Activated CD4-positive, alpha-beta T cell treated with anti-CD3 and anti-CD28 coated beads for 1 hour (primary cell): Measurements from ENCODE around the gene ABCC5.
"Not testable (repeated sequence)": the region's sequence is repeated elsewhere in the genome, so short reads cannot be mapped to it uniquely, and the experiment has no call there.

Source experiments
- DNase-seq: peaks from one replicate; pipeline ENCODE4 v3.0.0-alpha.2; 2020

Gene ABCC5

GRCh38 chr3:184015381-184016019 lies 2.2 kb downstream of the ABCC5 start:
- DNase-seq, result no peak

DNA sequence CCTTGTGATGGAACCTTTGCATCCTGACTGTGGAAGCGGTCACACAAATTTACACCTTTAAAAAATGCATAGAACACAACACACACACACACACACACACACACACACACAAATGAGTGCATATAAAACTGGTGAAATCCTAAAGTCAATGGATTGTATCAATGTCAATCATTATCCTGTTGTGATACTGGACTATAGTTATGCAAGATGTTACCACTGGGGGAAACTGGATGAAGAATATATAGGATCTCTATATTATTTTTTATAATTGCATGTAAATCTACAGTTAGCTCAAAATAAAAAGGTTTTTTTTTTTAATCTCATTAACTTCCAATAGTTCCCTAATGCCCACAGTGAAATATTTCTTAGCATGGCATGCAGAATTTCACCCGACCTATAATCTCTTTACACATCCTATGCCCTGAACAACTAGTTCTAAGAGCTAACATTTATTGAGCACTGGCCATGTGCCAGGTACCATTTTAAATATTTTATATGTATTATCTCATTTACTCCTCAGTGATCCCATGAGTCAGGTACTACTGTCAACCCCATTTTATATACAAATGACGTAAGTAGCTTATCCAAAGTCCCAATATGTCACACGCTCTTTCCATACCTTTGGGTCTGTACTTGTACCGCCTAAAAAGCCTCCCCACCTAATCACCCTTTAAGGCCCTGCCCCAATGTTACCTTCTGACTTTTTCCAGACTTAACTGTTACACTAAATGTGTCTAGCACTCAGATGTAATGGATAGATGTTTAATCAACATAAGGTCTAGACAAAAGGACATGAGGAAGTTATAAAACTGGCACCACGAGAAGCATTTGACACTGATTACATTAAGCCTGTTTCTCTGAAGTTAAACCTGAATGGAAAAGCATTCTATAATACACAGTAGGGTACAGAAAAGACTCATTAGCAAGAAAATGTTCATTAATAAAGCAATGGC lies 5.5 kb downstream of the ABCC5 start:
- DNase-seq, result no peak

GRCh38 chr3:184011230-184011876 lies 6.3 kb downstream of the ABCC5 start:
- no peak for DNase-seq

GRCh38 chr3:184008161-184008560 lies 9.5 kb downstream of the ABCC5 start:
- no peak for DNase-seq

DNA sequence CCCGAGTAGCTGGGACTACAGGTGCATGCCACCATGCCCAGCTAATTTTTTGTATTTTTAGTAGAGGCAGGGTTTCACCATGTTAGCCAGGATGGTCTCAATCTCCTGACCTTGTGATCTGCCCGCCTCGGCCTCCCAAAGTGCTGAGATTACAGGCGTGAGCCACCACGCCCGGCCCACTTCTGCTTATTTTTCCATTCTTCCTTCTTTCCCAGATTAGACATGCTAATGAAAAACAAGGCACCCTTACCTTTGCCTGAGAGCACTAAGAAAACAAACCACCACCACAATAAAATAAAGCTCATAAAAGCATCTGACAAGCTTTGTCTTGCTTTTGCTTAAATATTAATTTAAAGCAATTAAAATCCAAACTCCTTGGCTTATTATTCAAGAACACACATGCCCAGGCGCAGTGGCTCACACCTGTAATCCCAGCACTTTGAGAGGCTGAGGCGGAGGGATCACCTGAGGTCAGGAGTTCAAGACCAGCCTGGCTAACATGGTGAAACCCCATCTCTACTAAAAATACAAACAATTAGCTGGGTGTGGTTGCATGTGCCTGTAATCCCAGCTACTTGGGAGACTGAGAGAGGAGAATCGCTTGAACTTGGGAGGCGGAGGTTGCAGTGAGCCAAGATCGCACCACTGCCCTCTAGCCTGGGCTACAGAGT lies 10.4 kb downstream of the ABCC5 start:
- DNase-seq, result not testable (repeated sequence)

GRCh38 chr3:184005941-184006507 lies 11.7 kb downstream of the ABCC5 start:
- DNase-seq, result no peak

DNA sequence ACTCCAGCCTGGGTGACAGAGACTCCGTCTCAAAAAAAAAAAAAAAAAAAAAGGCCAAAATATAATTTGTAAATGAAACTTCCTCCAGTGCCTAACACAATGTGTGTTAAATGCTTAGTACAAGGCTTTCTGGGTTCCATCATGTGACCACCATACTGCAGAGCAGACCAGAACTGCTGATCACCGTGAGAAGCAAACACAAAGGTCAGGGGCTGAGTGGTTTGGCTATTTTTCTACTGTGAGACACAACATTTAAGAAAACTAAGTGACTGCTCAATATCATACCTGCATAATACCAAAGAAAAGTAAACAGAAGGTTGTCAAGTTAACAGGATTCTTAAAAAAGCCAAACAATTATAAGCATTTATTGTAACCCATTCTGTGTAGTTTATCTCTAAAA lies 13.2 kb downstream of the ABCC5 start:
- DNase-seq, result no peak

DNA sequence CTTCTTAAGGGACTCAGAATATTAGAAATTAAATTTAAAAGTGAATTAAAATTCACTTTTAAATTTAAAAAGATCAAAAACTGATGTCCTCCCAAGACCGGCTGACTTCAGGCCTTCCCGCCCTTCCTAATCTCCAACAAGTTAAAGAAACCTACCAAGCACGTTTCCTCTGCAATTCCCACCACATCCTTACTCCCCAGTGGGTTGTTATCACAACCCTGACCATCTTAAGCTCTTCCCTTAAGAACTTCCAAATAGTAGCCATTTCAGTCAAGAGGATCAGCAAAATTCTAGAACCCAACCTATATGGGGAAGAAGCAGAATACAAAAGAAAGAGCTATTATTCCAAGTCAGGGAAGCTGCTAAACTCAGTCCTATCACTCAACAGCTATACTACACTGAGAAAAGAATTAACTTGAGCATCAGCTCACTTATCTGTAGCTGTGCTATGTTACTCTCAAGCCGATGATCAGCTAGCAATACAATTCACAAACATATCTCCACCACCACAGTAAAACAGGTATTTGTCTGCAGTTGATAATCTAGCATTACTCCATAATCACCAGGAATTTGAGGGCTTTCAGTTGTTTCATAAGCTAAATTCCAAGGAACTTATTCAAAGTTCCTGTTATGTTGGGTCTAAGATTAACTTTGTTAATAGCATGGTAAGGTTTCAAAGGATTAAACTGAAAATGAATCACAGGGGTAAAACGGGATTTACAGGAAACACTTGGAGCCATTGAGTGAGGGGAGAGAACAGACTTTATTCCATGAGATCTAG lies 14.3 kb downstream of the ABCC5 start:
- no peak for DNase-seq

- DNase-seq, result no peak
These were observed 15.2 kb downstream of the ABCC5 start for GRCh38 chr3:184002469-184002868.

GRCh38 chr3:184001761-184002160 lies 15.9 kb downstream of the ABCC5 start:
- DNase-seq, result no peak

DNA sequence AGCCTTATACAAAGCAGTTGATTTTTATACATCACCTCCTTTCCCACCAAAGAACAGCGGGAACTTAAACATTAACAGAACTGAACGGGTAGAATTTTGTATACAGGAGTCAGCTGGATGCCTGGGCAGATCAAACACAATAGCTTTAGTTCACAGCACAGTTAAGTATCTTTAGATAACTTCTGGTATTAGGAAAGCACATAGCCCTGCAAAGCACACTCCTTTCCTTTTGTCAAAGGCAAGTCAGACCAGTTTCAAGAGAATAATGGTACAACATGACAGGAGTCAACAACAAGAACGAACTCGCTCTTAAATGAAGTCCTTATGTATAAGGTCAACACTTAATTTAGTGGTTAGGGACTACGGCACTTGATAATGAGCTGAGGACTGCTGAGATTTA lies 26.3 kb downstream of the ABCC5 start:
- no peak for DNase-seq

GRCh38 chr3:183988216-183988790 lies 29.4 kb downstream of the ABCC5 start:
- no peak for DNase-seq

DNA sequence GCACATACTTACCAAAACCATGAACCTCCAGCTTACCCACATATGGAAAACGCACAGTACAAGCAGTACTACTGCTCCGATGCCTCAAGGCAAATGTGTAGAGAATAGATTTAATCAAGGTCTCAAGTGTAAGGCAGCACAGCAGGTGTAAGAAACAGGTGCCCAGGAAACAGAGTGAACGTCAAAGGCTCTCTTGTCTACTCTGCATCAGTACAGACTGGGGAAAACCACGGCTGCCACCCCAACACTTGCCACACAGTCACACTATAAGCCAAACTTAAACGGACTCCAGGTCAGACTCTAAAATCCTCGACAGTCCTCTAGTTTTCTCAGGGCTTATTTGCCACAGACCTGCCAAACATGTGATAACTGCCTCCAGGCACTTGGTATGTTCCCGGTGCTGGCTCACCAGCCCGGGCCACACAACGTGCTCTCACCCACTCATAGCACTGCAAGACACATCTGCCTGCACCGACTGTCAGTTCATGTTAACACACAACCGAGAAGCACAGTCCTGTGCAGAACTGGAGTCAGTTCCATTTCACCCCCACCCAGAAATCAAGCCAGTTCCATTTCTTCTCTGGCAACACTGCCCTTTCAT lies 30.6 kb downstream of the ABCC5 start:
- DNase-seq, result no peak

- no peak for DNase-seq
These were observed 32.6 kb downstream of the ABCC5 start for GRCh38 chr3:183984749-183985729.

GRCh38 chr3:183984127-183984740 lies 33.5 kb downstream of the ABCC5 start:
- DNase-seq, result no peak

DNA sequence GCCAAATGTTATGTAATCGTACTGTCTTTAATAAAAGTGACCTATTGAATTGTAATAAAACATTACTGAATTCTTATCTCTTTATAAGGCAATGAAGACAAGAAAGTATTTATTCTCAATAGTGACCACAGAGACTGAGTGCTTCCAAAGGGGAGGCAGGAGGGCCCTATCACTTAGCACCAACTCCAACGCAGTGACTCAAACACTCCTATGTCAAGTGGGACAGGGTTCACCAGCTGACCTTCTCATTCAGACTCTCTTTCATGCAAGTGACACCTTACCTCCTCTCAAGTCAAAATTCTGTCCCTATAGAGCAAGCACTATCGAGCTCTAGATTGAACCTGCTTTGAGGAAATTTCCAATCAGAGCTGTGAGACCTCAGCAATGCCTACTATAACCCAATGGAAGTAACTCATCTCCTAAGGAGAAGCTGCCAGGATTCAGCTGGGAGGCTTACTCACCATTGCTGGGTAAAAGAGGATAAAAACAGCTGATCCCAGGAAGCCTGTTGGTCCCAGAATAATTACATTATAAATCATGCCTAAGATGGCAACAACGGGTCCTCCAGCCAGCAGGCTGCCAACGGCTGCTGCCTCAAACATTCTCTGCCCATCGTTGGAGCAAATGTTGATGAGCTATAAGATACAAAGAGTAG lies 35.6 kb downstream of the ABCC5 start:
- DNase-seq, result no peak

DNA sequence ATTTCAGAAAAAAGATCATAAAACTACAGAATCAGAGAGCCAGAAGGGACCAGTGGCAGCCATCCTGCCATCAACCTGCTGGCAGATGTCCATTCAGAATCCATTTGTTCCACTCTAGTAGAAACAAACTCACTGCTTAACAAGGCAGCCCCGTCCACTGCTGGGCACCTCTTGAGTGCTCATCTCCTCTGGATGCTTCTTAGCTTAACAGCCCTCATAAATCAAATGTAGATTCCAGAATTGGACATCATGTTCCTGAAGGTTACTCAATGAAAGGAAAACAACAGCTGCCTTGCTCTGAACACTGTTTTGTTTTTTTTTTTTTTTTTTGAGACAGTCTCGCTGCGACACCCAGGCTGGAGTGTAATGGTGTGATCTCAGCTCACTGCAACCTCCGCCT lies 37.3 kb downstream of the ABCC5 start:
- no peak for DNase-seq

GRCh38 chr3:183975981-183976662 lies 41.6 kb downstream of the ABCC5 start:
- no peak for DNase-seq
